Endothelial cell of umbilical vein (primary cell): ENCODE measurements around the gene TLR6. TPM values are rescaled to one million over a fixed set of nuclear protein-coding genes. Genes with fewer than 3 reads are reported as not detected.

Source experiments
- BruUV-seq: library from RNA; stranded (reverse); fragments of 400-500 nt; replicated peaks from 2 replicates; lab custom pipeline; 2021; lab: Mats Ljungman, UMichigan
- CTCF ChIA-PET: fragments of 300-600, 350-600 bp; sonication (Branson Sonifier 250); formaldehyde crosslinking; loops from one replicate; lab custom pipeline; 2021; ENCODE audit warnings: antibody characterized with exemption, inconsistent platforms; lab: Charles Lee
- POLR2A ChIA-PET: fragments of 300-600, 350-600 bp; sonication (Branson Sonifier 250); formaldehyde crosslinking; loops from one replicate; lab custom pipeline; 2021; ENCODE audit warnings: antibody characterized with exemption, inconsistent platforms; lab: Charles Lee
- DNase-seq: peaks from one replicate; pipeline ENCODE4 v3.0.0-alpha.2; 2011; ENCODE audit warnings: low read depth, low spot score
- FAIRE-seq: peaks from 2 replicates; lab custom pipeline; 2011; peaks lifted over from hg19 to GRCh38; lab: Jason Lieb, UNC
- H2AFZ ChIP-seq: 2 replicates; pipeline ENCODE4 v1.6.0; 2012; ENCODE audit warnings: low read depth, low read length, control low read depth, inconsistent platforms
- H3K27ac ChIP-seq: 2 replicates; pipeline ENCODE4 v1.5.1; 2011; ENCODE audit warnings: low read depth, mild to moderate bottlenecking, control low read depth, low read length, moderate library complexity; ENCODE audit not compliant: insufficient read depth
- H3K27me3 ChIP-seq, 2 experiments: 2 replicates each; pipeline versions ENCODE4 v1.6.0 to v1.6.1; 2011; ENCODE audit warnings: low read length in 2 of 2, mixed read lengths in 1 of 2; ENCODE audit not compliant: control insufficient read depth in 2 of 2, insufficient read depth in 2 of 2
- H3K36me3 ChIP-seq, 2 experiments: 2 replicates in 1 of 2; 3 replicates in 1 of 2; pipeline ENCODE4 v1.5.1; 2011; ENCODE audit warnings: low read length in 2 of 2, mild to moderate bottlenecking in 1 of 2, moderate library complexity in 1 of 2; ENCODE audit not compliant: control insufficient read depth in 2 of 2, insufficient read depth in 2 of 2; ENCODE audit errors: extremely low read depth in 1 of 2
- H3K4me1 ChIP-seq: 3 replicates; pipeline ENCODE4 v1.5.1; 2011; ENCODE audit warnings: mild to moderate bottlenecking, low read length; ENCODE audit not compliant: control insufficient read depth, insufficient read depth; ENCODE audit errors: extremely low read depth
- H3K4me2 ChIP-seq: 2 replicates; pipeline ENCODE4 v1.6.1; 2011; ENCODE audit warnings: low read length, control low read depth, mixed read lengths; ENCODE audit not compliant: insufficient read depth
- H3K4me3 ChIP-seq, 3 experiments: fragments of 200-600 bp in 1 of 3; sonication (generic), shearing (Covaris generic) in 1 of 3; replicated peaks in 1 of 3; 2 replicates each; pipeline ENCODE4 v1.5.1; 2011 to 2016; ENCODE audit warnings: control low read depth in 3 of 3, low read length in 3 of 3, mild to moderate bottlenecking in 2 of 3, inconsistent platforms in 1 of 3, low read depth in 1 of 3, moderate library complexity in 1 of 3; ENCODE audit not compliant: insufficient read depth in 1 of 3
- H3K79me2 ChIP-seq: 2 replicates; pipeline ENCODE4 v1.6.0; 2012; ENCODE audit warnings: low read length, inconsistent platforms; ENCODE audit not compliant: control insufficient read depth, insufficient read depth
- H3K9ac ChIP-seq: replicated peaks from 2 replicates; pipeline ENCODE3; 2011; ENCODE audit warnings: low read length, control low read depth; ENCODE audit not compliant: insufficient read depth; ENCODE audit errors: extremely low read depth
- H3K9me1 ChIP-seq: replicated peaks from 3 replicates; pipeline ENCODE4 v1.6.0; 2011; ENCODE audit warnings: mild to moderate bottlenecking, low read length; ENCODE audit not compliant: control insufficient read depth, insufficient read depth; ENCODE audit errors: extremely low read depth
- H3K9me3 ChIP-seq: replicated peaks from 2 replicates; pipeline ENCODE4 v1.5.1; 2012; ENCODE audit warnings: low read length, inconsistent platforms; ENCODE audit not compliant: control insufficient read depth, insufficient read depth
- H4K20me1 ChIP-seq: replicated peaks from 2 replicates; pipeline ENCODE3; 2011; ENCODE audit warnings: mild to moderate bottlenecking, low read length; ENCODE audit not compliant: control insufficient read depth, insufficient read depth; ENCODE audit errors: extremely low read depth
- EZH2 ChIP-seq: IDR thresholded peaks from 2 replicates; pipeline ENCODE4 v1.6.1; 2012; ENCODE audit warnings: borderline replicate concordance, low read depth, mild to moderate bottlenecking, moderate library complexity, low read length, inconsistent platforms; ENCODE audit not compliant: severe bottlenecking
- FOS ChIP-seq: IDR thresholded peaks from 2 replicates; pipeline ENCODE4 v1.6.1; 2011; ENCODE audit warnings: mild to moderate bottlenecking, low read length, moderate library complexity, borderline replicate concordance; ENCODE audit not compliant: insufficient read depth
- GATA2 ChIP-seq: IDR thresholded peaks from 2 replicates; pipeline ENCODE4 v1.7.0; 2011; ENCODE audit warnings: low read depth, mild to moderate bottlenecking, moderate library complexity, mixed read lengths, low read length; ENCODE audit not compliant: insufficient read length, insufficient read depth
- JUN ChIP-seq: IDR thresholded peaks from 2 replicates; pipeline ENCODE4 v1.6.1; 2011; ENCODE audit warnings: borderline replicate concordance, low read depth; ENCODE audit not compliant: insufficient read length, insufficient read depth
- MYC ChIP-seq: IDR thresholded peaks from one replicate; pipeline ENCODE4 v1.6.1; 2011; ENCODE audit warnings: mild to moderate bottlenecking, low read depth, low read length
- POLR2A ChIP-seq: IDR thresholded peaks from 2 replicates; pipeline ENCODE4 v1.6.1; 2012; ENCODE audit warnings: low read depth, mild to moderate bottlenecking, control low read depth, low read length
- POLR2AphosphoS5 ChIP-seq: IDR thresholded peaks from 2 replicates; pipeline ENCODE4 v1.6.1; 2012; ENCODE audit warnings: low read depth, mild to moderate bottlenecking, control low read depth, low read length, moderate library complexity; ENCODE audit not compliant: insufficient read depth
- dilution Hi-C: fragments of 300-500 bp; cut with MboI; formaldehyde crosslinking; loops from one replicate; pipeline ENCODE4 v1.15.0; 2019; ENCODE audit warnings: low sequenced_read_pairs; ENCODE audit not compliant: extremely low pct_ligation_motif_present
- intact Hi-C: fragments of 100-400 bp; cut with micrococcal nuclease; formaldehyde crosslinking; loops from one replicate; pipeline ENCODE4 v1.10.0; 2022
- polyA plus RNA-seq, 4 experiments: library from polyadenylated mRNA; depleted of rRNA in 3 of 4; stranded (reverse) in 3 of 4; unstranded in 1 of 4; fragments of >200 nt; gene quantifications; 2 replicates each; pipeline versions ENCODE4 v1.2.1 to v1.2.3, GENCODE V29; 2011 to 2012; ENCODE audit warnings: missing spikeins in 1 of 4
- total RNA-seq: library from RNA; stranded (reverse); gene quantifications from 2 replicates; pipeline ENCODE4 v1.2.3, GENCODE V29; 2021
- TF ChIP-seq, protein P1 (sequence below): IDR thresholded peaks from 2 replicates; pipeline ENCODE4 v1.6.1; 2011; ENCODE audit not compliant: insufficient read depth, insufficient read length
- TF ChIP-seq, protein P2 (sequence below), 2 donors: IDR thresholded peaks; 1 replicate in 1 of 2; 2 replicates in 1 of 2; pipeline ENCODE4 v1.5.1; 2011; ENCODE audit warnings: low read length in 2 of 2, mild to moderate bottlenecking in 2 of 2, moderate library complexity in 2 of 2, control low read depth in 1 of 2, inconsistent platforms in 1 of 2, low read depth in 1 of 2; ENCODE audit not compliant: insufficient read depth in 1 of 2; ENCODE audit errors: extremely low read depth in 1 of 2

Gene TLR6
- total and polyA plus RNA-seq, 2 donors (not counting 3 experiments of a cell fraction or from before 2014, with no cell fraction given), result 0.19 to 1.7 TPM

DNA sequence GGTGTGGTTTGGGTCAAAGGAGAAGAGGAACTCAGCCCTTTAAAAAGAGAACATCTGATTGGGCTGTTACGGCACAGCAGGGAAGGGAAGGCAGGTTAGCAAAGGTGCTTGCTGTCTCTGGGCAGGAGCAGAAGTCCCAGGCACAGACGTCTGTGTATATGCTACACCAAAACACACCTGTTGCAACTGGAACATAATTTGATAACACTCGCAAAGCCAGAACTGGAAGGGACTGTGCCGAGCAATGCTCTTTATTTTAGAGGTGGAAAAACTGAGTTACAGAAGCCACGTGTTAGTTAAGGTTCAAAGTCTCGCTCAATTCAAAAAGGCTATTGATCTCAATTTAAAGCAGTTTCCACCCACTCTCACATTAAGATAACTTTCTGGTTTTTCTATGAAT, 8.8 kb upstream of the TLR6 start:
- Histone ChIP-seq H2AFZ (no peak overlapping the region), H3K9ac (no peak overlapping the region), H3K36me3 (peaks cover 4 to 6% of the 10 kb centered on the region in 2 experiments), H3K27me3 (peaks cover 0 to 4% of the 10 kb centered on the region in 2 experiments), H3K4me1 (peaks cover 23% of the 10 kb centered on the region), H3K9me3 (no peaks in the 10 kb centered on the region), H3K9me1 (no peaks in the 10 kb centered on the region), H3K4me3 (no peak overlapping the region), H3K4me2 (no peak overlapping the region), H3K27ac (no peak overlapping the region), H3K79me2 (peaks cover 24% of the 10 kb centered on the region), H4K20me1 (no peaks in the 10 kb centered on the region)
- no peak for TF ChIP-seq POLR2AphosphoS5
- TF ChIP-seq MYC, result no peak
- TF ChIP-seq FOS, result no peak
- TF ChIP-seq POLR2A, result no peak
- no peak for TF ChIP-seq JUN
- TF ChIP-seq, protein P1, sequence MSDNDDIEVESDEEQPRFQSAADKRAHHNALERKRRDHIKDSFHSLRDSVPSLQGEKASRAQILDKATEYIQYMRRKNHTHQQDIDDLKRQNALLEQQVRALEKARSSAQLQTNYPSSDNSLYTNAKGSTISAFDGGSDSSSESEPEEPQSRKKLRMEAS, result no peak
- TF ChIP-seq, protein P2, sequence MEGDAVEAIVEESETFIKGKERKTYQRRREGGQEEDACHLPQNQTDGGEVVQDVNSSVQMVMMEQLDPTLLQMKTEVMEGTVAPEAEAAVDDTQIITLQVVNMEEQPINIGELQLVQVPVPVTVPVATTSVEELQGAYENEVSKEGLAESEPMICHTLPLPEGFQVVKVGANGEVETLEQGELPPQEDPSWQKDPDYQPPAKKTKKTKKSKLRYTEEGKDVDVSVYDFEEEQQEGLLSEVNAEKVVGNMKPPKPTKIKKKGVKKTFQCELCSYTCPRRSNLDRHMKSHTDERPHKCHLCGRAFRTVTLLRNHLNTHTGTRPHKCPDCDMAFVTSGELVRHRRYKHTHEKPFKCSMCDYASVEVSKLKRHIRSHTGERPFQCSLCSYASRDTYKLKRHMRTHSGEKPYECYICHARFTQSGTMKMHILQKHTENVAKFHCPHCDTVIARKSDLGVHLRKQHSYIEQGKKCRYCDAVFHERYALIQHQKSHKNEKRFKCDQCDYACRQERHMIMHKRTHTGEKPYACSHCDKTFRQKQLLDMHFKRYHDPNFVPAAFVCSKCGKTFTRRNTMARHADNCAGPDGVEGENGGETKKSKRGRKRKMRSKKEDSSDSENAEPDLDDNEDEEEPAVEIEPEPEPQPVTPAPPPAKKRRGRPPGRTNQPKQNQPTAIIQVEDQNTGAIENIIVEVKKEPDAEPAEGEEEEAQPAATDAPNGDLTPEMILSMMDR (IDR thresholded peaks at IDR 0.05; ENCODE audit: extremely low read depth in 1 of 2, insufficient read depth in 1 of 2, low read depth in 1 of 2, low read length in 2 of 2), result no peak
- no peak for TF ChIP-seq GATA2
- no peak for TF ChIP-seq EZH2
- intact Hi-C loops, result loop anchor here (5.0 kb wide), 3 partner anchors 177 to 703 kb away; no protein-coding TSS in a partner anchor
- DNase-seq (no peak), FAIRE-seq (no peak)
- no TSS peak for BruUV-seq
- dilution Hi-C loops, result no loop called here
- ChIA-PET CTCF (interaction anchor here (1.0 kb wide), 1 partner anchor 83 kb away, joined by 3 read pairs; the partner anchor contains the start of gene TLR10), POLR2A (no interaction called here)
